ENCODE data around the gene MEGF10.

DNA sequence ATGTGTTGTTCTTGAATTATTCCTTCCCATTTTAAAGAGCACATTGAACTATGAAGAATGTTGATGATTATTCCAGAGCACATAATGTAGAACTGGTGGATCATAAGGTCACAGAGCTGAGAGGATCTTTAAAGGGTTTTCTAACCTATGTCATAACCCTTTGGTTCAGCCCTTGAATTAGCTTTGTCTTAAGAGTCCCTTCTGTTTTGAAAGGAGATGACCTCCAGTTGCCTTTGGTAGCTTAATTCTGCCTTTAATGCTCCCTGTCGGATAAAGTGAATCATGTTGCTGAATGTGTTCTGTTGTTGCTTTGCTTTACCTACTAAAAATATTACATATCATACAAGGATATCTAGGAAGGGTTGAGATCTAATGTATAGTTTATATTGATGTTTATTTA lies 127.8 kb downstream of the MEGF10 start:
- TF ChIP-seq POLR2A (IDR thresholded peaks at IDR 0.05; ENCODE audit: low read depth, low read length), result no peak
- TF ChIP-seq POLR2AphosphoS5 (IDR thresholded peaks at IDR 0.05; ENCODE audit: low read depth, low read length), result no peak

All from GM12892 (cell line).